OCI-LY3 (cell line): ENCODE results near the gene GAB4.

Source experiments
- EZH2phosphoT487 ChIP-seq: fragments of 200-600 bp; shearing (Covaris generic); IDR thresholded peaks from 2 replicates; pipeline ENCODE4 v1.6.1; 2018; ENCODE audit warnings: antibody characterized with exemption, mixed run types, low read depth
- TF ChIP-seq, protein P1 (sequence below): fragments of 200-600, 300-600 bp; sonication (generic); IDR thresholded peaks from 2 replicates; pipeline ENCODE4 v1.5.1; 2014; ENCODE audit warnings: antibody characterized with exemption, low read length, low read depth

DNA sequence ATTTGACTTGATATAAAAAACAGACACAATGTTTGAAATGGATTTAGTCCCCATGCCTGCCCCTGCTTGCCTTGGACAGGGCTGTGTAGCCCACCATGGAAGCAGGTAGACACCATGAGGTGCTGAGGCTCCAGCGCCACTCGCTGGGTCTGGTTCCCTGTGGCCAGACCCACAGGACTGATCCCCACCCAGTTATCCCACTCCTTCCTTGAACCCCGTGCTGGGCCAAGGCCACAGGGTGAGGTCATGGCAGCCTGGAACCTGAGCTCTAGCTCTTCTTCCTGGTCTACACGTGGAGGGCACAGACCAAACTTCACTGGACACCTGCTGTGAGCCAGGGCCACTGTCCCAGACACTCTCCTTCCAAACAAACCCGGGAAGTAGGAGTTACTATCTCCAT, 42.5 kb downstream of the GAB4 start:
- TF ChIP-seq, protein P1, sequence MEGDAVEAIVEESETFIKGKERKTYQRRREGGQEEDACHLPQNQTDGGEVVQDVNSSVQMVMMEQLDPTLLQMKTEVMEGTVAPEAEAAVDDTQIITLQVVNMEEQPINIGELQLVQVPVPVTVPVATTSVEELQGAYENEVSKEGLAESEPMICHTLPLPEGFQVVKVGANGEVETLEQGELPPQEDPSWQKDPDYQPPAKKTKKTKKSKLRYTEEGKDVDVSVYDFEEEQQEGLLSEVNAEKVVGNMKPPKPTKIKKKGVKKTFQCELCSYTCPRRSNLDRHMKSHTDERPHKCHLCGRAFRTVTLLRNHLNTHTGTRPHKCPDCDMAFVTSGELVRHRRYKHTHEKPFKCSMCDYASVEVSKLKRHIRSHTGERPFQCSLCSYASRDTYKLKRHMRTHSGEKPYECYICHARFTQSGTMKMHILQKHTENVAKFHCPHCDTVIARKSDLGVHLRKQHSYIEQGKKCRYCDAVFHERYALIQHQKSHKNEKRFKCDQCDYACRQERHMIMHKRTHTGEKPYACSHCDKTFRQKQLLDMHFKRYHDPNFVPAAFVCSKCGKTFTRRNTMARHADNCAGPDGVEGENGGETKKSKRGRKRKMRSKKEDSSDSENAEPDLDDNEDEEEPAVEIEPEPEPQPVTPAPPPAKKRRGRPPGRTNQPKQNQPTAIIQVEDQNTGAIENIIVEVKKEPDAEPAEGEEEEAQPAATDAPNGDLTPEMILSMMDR = no peak
- TF ChIP-seq EZH2phosphoT487 = no peak
